Body of pancreas (tissue), 4 donors: ENCODE measurements around the gene IRF6. TPM values are rescaled to one million over a fixed set of nuclear protein-coding genes. Genes with fewer than 3 reads are reported as not detected.

ENCODE experiments used
- ATAC-seq: fragments of 150-250 bp; one replicate; pipeline ENCODE4 v1.9.1; 2016
- DNase-seq, 4 donors: peaks; one replicate each; pipeline ENCODE4 v3.0.0-alpha.2; 2019
- H3K27ac ChIP-seq, 4 donors: fragments of 200-600 bp; sonication (generic); 1 replicate in 3 of 4; 2 replicates in 1 of 4; pipeline versions ENCODE4 v1.5.1 to v1.6.1; 2016 to 2019; ENCODE audit warnings: mild to moderate bottlenecking in 1 of 4, mixed read lengths in 1 of 4, moderate library complexity in 1 of 4
- H3K27me3 ChIP-seq, 2 donors: fragments of 200-600 bp; sonication (generic); one replicate each; pipeline ENCODE4 v1.6.0; 2016; ENCODE audit warnings: mild to moderate bottlenecking in 1 of 2
- H3K36me3 ChIP-seq, 2 donors: fragments of 200-600 bp; sonication (generic); replicated peaks in 1 of 2; 2 replicates each; pipeline ENCODE4 v1.5.1; 2016; ENCODE audit warnings: low read depth in 2 of 2; ENCODE audit not compliant: insufficient read depth in 1 of 2
- H3K4me1 ChIP-seq: fragments of 200-600 bp; sonication (generic); one replicate; pipeline ENCODE4 v1.6.0; 2016
- H3K4me3 ChIP-seq, 2 donors: fragments of 200-600 bp; sonication (generic); 1 replicate in 1 of 2; 2 replicates in 1 of 2; pipeline ENCODE4 v1.5.1; 2016 to 2019
- H3K9me3 ChIP-seq, 3 donors: fragments of 200-600 bp; sonication (generic); 1 replicate in 2 of 3; 2 replicates in 1 of 3; pipeline ENCODE4 v1.5.1; 2016
- CTCF ChIP-seq, 7 experiments: fragments of 450-650 bp in 4 of 7; fragments of 200-600 bp in 3 of 7; sonication (generic) in 3 of 7; IDR thresholded peaks; one replicate each; pipeline ENCODE4 v1.5.1; 2016 to 2019; ENCODE audit warnings: antibody characterized with exemption in 7 of 7
- POLR2A ChIP-seq, 3 donors: fragments of 450-650 bp; IDR thresholded peaks; one replicate each; pipeline ENCODE4 v1.6.1; 2016; ENCODE audit warnings: antibody characterized with exemption in 3 of 3, mild to moderate bottlenecking in 2 of 3
- WGBS, 2 donors: methylation state at CpG; one replicate each; pipeline ENCODE4 v1.1.5; 2017; 5-methylcytosine and 5-hydroxymethylcytosine counted together
- intact Hi-C: fragments of 100-400 bp; cut with DNase I; formaldehyde crosslinking; loops from one replicate; pipeline ENCODE4 v1.15.1; 2023
- total RNA-seq, 2 donors: library from RNA; depleted of rRNA; stranded (reverse); fragments of >200 nt; gene quantifications; one replicate each; pipeline ENCODE4 v1.1.0, GENCODE V29; 2016

The IRF6 gene
- total RNA-seq, 2 donors from 2014 or later = 13.2 to 20.0 TPM

DNA sequence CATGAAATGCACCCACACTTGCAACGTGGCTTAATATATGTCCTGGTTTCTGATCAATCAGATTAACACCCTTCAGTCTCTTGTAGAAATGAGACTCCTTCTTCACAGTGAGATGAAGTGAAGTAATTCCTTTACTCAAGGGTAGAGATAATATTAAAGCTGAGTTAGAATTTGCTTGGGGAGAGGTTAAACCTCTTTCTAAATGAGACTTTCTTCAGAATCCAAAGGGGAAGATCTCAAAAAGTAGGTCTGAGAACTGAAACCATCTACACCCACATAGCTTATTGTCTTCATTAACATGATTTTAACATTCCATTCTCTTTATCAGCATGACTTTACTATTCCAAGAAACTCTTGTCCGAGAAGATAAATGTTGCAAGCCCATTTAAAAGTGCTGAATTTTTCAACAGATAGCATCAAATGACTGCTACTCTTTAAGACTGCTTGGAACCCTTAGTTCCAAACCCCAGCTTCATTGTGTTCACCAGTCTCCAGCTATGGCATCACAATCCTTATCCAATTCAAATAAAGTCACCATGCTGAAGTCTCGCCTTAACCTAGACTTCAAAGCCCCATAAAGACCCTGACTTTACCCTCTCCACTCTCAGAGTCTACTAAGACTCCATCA lies 69.3 kb downstream of the IRF6 start:
- 53 to 57% methylated on average over 3 of the region's 3 CpGs for WGBS, 2 donors
- DNase-seq (no peak), ATAC-seq (no peak)
- Histone ChIP-seq H3K27ac (no peak overlapping the region), H3K9me3 (no peaks in the 10 kb centered on the region), H3K27me3 (no peaks in the 10 kb centered on the region), H3K4me3 (no peak overlapping the region), H3K4me1 (peaks cover 5% of the 10 kb centered on the region), H3K36me3 (no peaks in the 10 kb centered on the region)
- TF ChIP-seq CTCF (IDR thresholded peaks at IDR 0.05) = no peak
- no peak for TF ChIP-seq POLR2A (IDR thresholded peaks at IDR 0.05)
- intact Hi-C loops = no loop called here

Other genes starting within 250 kb of the IRF6 start
- under 1 TPM in 1 of 2 donors, not detected in 1; 0.33 TPM for gene CAMK1G, start 222.4 kb downstream of the IRF6 start, total RNA-seq
- gene LAMB3, start 153.7 kb downstream of the IRF6 start, total RNA-seq = 1 to 10 TPM; 5.3 to 7.3 TPM
- gene G0S2, start 130.7 kb downstream of the IRF6 start, total RNA-seq = 100 to 1,000 TPM in 1 of 2 donors, 10 to 100 TPM in 1; 59.9 to 221 TPM
- gene HSD11B1, start 101.3 kb downstream of the IRF6 start, total RNA-seq = 1 to 10 TPM in 1 of 2 donors, under 1 TPM in 1; 0.66 to 3.6 TPM
- gene TRAF3IP3, start 50.1 kb downstream of the IRF6 start, total RNA-seq = 1 to 10 TPM; 3.6 to 4.7 TPM
- 1 to 10 TPM in 1 of 2 donors, under 1 TPM in 1; 0.33 to 1.0 TPM for gene C1orf74, start 21.6 kb downstream of the IRF6 start, total RNA-seq
- gene UTP25, start 21.8 kb upstream of the IRF6 start, total RNA-seq = 1 to 10 TPM; 2.0 to 5.7 TPM
- under 1 TPM in 1 of 2 donors, not detected in 1; 0.78 TPM for gene SYT14, start 132.1 kb upstream of the IRF6 start, total RNA-seq